Activated CD8-positive, alpha-beta memory T cell treated with anti-CD3 and anti-CD28 coated beads for 1 hour (primary cell): ENCODE measurements around the gene GINS2.

ENCODE experiments used
- DNase-seq, 2 donors: peaks; one replicate each; pipeline ENCODE4 v3.0.0-alpha.2; 2020; ENCODE audit warnings: low read depth in 1 of 2; ENCODE audit errors: extremely low read depth in 1 of 2

The GINS2 gene

DNA sequence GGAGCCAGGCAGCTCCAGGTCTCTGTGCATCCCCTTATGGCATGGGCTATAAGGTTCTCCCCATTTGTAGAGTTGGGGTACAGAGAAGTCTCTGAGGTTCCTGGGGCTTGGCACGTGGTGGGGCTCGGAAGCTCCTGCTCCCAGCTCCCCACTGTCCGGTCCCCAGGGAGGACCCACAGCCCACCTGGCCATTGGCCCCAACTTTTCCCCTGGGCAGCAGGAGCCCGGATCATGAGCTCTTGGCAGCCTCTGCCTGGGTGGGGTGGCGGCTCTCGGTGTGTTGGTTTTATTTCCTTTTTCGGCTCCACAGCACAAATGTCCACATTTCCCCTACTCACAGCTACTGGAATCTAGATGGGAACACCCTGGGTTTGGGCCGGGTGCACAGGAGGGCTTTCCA, 45.1 kb downstream of the GINS2 start:
- DNase-seq: no peak

DNA sequence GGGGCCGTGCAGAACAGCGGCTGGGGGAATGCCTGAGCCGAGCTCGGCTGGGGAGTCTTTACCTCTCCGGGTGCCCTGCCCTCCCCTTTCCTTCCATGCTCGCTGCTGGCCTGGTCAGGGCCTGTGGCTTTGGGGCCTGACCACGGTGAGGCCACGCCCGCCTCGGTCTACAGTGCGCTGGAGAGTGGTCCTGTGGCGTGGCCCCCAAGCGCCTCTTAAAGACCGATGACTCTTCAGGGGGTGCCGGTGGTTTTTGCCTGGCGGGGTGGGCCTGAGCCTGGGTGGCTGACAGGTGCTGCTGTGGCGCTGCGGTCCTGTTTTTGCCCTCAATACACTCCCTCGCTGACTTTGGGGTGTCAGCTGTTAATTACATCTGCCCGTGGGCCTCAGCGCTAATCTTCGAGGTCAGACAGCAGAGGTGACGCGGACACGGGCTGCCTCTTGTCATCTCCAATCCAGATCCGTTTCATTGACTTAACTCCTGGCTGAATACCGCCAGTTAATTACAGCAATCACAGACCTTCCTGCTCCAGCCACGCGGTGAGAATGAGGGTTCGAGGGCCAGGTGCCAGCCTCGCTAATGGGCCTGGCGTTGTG, 45.9 kb downstream of the GINS2 start:
- DNase-seq: no peak

DNA sequence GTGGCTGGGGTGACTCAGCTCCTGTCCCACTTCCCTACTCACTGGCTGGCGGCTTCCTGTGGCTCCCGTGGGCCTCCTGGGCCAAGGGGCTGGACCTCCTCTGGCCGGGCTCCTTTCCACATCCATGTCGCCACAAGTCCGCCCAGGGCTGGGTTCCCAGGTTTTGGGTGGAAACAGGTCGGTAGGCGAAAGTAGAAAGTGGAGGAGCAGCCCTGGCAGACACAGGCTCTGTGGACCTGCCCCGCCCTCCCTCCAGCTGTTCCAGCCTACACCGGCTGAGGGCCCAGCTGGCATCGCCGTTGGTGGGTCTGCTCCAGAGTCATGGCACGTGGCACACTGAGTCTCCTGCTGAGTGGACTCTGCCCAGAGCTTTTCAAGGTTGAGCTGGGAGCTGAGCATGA, 47.0 kb downstream of the GINS2 start:
- DNase-seq: no peak

DNA sequence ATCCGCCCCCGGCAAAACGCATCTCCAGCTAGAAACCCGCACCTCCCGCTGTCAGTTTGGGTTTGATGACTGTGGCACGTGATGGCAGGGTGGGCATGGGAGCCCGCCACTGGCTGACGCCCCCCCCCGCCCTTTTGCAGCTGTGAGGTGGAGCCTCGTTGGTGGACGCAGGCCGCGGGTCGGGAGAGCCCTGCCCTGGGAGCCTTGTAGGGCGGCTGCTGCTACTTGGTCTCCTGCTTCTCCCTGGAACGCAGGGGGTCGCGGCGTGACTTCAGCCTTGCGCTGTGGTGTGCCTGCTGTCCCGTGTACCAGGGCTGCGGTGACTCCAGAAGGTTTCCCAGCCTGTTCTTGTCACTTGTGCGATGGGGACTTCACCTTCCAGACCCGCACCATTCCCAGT, 47.4 kb downstream of the GINS2 start:
- no peak for DNase-seq

DNA sequence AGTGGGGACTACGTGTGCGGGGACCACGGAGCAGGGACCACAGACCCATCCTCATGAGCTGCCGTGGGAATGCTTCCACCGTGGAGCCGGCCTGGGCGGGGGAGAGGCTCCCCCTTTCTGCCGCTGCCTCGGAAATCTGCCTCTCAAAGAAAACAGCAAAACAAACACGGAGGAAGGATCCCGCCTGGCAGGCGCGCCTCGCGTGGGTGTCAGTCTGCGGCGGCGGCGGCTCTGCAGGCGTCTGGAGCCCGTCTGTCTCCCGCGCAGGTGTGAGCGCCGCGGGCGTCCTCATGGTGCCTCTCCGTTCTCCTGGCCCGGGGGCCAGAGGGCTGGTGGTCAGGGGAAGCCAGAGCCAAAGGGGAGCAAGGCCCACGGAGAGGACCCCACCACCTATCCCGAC, 48.2 kb downstream of the GINS2 start:
- no peak for DNase-seq

DNA sequence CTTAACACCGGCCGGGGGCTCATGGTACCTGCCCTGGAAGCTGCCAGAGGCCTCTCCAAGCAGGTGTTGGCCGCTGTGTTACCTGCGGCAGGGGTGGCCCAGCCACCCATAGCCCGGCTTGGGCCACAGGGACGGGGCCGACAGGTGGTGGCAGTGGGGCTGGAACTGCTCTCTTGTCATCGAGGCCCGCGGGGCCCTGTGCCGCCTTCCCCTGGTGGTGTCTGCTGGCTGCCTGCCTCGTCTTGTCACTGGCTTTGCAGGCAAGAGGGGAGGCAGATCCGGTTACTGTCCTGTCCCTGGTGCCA, 48.5 kb downstream of the GINS2 start:
- no peak for DNase-seq

DNA sequence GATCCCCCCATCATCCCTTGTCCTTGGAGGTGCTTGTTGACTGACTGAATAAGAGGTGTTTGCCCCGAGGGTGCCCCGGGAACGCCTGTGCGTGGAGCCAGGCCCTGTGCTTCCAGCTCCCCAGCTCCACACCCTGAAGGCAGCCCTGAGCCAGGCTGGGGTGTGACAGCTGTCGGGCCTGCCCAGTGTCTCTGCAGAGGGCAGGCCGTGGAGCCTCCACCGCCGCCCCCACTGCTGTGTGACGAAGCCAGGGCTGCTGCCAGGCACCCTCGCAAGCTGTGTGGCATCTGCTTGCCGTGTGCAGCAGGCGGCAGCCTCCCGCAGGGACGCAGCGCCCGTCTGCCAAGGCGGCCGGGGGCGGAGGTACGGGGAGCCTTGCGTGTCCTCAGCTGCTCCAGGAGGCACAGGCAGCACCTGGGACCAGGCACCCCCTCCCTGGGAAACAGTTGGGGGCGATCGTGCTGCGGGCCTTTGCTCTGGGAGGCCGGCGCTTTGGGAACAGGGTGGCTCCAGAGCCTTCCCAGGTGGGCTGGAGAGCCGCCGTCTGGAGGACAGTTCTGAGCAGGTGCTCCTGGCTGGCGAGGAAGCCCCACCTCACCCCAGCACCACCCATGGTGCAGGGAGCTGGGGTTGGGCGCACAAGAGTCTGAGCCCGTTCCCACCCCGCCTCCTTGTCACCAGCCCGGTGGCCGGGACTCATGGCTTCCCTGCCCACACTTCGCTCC, 49.1 kb downstream of the GINS2 start:
- DNase-seq: no peak

DNA sequence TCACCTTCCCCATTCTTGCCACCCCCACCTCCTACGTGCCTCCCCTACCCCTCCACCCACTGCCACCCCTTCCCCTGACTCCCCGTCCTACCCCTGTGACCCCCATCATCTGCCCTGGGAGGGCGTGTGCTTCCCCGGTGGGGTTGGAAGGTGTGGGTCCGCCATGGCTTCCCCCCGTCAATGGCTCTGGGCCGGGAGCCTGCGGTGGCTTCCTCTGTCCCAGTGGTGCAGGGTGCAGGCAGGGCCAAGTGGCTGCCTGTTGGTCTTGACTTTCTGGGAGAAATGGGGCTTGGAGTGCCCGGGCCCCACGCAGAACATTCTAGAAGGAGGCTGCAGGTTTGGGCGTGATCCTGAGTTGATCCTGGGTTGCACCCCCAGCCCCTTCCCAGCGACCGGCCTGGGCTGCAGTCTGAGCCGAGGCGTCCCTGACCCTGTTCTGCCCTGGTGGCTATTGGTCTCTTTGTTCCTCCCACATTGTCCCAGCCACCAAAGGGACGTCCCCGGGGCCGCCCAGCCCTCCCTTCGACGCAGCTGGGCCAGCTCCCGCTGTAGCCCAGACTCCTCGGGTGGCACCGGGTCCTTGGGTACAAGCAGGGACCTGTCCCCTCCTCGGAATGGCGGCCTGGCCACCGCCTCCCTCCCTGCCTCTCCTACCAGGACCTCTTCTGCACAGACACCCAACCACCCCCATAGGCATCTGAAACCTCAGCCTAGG, 49.9 kb downstream of the GINS2 start:
- DNase-seq: no peak

DNA sequence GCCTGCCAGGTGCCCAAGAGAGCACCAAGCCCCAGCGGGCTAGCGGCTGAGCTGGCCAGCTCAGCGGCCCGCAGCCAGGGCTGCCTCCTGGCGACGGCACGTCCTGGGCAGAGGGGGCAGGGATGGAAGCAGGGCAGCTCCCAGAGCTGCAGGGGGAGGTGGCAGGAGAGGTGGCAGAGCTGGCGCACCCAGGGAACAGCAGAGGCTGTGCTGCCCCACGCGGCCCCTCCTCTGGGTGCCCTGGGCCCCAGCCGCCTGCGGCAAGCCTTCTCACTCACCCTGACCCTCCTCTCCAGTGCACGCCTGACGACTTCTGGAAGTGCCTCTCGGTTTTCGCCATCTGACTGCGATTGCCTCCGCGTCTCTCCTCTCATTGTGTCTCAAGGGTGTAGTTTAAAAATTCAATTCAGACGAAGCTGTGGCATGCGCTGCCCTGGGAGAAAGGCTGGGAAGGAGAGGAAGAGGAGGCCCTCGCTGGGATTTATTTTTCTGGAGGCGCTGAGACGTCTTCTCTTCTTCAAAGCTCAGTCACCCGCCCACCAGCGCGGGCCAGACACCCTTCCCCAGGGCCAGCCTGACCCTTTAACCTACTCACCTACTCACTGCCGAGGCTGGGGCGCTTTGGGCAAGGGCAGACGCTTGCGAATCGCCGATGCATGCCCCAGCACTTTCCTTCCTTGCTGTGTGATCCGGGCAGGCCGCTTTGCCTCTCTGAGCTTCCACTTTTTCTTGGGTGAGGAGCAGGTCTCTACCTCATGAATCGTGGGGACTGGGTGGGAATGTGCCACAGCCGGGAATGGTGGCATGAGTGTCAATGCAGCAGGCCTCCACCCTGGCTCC, 50.7 kb downstream of the GINS2 start:
- DNase-seq: no peak

DNA sequence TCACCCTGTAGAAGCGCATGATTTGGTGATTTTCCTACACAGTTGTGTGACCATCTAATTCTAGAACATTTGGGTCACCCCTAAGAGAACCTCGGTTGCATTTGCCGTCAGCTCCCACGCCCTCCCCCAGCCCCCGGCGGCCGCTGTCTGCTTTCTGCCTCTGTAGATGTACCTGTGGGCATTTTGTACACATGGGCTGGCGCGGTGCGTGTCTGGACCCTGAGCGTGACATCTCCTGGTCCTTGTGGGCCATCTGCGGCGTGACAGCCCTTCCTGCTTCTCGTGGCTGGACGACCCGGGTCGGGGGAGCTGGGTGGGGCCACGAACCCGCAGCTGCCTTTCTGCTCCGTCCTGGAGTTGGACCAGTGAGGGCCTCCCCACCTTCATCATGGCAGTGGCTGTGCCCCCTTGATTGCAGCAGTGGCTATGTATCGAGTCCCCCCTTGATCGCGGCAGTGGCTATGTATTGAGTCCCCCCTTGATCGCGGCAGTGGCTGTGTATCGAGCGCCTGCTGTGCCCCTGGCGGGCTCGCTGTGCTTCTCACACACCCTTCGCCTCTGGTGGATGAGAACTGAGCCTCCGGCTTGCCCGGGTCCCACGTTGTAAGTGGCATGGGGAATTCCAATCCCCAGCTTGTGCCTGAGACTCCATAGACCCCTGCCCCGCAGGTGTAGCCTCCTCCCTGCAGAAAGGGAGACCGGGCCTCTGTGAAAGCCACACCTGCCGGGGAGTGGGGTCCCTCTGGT, 51.5 kb downstream of the GINS2 start:
- no peak for DNase-seq

DNA sequence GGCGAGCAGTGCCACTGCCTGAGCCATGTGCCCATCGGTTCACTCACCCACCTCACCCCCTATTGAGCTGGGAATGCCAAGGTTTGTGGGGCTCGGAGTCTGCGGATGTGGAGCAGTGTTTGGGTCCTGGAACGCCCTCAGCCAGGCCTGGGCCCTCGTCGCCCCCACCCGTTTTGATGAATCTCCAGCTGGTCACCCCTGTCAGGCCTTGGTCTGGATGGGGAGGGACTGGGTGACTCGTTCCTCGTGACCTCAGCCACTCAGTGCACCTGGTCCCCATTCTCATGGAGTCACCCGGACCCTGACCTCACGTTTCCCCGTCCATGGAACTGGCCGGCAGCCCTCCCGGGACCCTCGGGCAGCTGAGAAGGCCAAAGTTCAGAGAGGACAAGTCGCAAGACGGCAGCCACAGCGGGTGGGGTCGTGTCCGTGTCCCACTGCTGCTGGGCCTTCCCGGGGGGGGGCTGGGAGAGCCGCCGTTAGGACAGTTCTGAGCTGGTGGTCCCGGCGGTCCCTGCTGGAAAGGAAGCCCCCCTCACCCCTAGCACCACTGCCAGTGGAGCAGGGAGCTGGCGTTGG, 52.4 kb downstream of the GINS2 start:
- no peak for DNase-seq

DNA sequence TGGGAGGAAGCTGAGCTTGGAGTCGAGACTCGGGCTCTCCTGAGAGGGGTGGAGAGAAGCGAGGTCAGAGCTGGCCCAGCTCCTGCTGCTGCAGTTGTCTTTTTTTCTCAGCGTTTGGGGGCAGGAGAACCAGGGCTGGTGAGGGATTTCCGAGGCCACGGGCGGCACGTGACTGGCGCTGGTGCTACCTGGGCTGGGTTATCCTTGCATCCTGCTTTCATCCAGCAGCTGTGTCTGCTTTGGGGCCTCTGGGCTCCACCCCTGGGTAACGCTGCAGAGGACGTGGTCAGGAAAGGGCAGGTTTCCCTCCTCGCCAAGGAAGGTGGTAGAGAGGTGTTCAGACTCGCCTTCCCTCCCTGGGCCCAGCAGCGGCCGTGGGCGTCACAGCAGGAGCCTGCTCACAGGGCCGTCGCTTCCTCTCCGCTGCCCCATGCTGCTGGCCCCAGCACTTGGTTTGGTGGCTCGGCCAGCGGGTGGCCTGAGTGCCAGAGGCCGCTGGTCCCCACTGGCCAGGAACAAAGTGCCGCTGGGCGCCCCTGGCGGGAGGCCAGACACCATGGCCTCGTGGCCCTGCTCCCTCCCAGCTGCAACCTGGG, 53.1 kb downstream of the GINS2 start:
- DNase-seq: no peak

DNA sequence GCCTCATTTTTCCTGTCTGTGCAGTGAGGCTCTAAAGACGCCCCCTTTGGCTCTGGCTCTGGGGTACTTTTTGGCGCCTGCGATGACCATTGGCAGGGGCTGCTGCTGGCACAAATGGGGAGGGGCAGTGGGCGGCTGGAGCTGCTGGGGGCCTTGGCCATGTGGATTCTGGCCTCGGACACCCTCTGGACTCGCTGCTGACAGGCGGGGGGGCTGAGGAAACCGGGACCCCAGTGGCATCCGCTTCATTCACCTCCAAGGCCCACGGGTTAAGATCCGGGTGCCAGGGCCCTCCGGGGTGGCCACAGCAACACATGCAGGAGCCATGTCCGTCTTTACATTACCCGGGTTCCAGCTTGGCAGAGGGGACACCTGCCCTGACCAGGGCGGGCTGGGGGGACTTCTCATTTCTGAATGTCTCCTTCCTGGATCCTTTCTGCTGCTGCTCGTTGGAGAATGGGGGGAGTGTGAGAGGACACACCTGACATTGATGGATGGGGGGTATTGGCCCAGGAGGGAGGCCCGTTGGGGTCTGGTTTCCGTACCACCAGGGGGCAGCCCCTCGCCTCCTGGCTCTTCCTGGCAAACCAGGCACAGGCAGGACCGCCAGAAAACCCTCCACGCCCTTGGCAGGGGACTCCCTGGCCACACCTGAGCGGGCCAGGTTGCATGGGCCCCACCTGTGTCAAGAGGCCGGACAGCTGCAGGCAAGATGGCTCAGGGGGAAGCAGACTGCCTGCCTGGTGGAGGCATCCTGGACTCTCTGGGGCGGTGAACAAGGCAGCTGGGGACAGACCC, 53.8 kb downstream of the GINS2 start:
- DNase-seq: no peak

DNA sequence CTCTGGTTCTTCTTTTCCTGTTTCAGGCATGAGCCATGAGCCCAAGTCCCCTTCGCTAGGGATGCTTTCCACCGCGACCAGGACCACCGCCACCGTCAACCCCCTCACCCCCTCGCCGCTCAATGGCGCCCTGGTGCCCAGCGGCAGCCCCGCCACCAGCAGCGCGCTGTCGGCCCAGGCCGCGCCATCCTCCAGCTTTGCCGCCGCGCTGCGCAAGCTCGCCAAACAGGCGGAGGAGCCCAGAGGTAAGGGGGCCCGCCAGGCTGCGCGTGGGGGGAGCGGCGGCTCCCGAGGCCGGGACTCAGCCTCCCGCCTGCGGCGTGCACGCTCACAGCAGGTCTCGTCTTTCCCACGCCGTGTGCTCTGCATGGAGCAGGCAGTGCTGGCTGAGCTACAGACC, 54.9 kb downstream of the GINS2 start:
- no peak for DNase-seq

DNA sequence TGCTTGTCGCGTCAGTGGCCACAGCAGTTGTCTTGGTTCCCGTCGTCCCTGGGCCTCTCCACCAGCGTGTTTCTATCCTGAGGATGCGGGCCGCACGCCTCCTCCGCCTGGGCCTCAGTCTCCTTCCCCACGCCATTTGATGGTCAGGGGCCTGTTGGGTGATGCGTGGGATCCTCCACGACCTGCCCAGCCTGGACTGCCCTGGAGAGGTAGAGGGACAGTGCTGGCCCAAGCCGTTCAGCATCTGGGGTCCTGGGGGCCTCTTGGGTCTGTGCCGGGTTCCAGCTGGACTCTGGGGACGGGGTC, 55.4 kb downstream of the GINS2 start:
- DNase-seq: no peak

DNA sequence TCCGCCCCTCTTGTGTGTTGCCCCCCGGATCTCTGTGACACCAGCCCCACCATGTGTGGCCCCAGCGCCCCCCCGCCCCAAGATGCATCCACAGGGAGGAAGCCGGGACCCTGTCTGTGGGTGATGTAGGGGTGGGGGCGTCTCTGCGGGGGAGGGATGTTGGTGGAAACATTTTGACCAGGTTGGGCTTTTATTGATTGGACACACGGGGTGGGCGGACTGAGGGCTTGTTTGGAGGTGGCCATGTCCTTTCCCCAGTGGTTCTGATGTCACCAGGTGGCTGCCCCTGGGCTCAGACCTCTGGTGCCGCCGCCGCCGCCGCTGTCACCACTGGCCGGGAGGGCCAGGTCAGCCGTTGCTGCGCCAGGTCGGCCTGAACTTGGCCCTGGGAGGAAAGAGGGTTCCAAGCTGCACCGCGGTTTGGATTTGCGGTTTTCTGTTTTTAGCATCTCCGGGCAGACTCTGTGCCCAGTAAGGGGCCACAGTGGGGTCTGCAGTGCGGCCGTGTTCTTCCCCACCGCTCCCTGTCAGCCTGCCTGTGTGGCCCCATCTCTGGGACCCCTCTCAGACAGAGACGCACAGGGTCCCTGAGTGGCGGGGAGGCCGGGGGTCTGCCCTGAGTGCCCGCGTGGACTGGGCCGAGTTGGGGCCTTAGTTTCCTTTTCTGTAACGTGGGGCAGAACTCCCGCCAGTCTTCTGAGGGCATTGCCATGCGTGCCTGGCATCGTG, 55.9 kb downstream of the GINS2 start:
- no peak for DNase-seq

DNA sequence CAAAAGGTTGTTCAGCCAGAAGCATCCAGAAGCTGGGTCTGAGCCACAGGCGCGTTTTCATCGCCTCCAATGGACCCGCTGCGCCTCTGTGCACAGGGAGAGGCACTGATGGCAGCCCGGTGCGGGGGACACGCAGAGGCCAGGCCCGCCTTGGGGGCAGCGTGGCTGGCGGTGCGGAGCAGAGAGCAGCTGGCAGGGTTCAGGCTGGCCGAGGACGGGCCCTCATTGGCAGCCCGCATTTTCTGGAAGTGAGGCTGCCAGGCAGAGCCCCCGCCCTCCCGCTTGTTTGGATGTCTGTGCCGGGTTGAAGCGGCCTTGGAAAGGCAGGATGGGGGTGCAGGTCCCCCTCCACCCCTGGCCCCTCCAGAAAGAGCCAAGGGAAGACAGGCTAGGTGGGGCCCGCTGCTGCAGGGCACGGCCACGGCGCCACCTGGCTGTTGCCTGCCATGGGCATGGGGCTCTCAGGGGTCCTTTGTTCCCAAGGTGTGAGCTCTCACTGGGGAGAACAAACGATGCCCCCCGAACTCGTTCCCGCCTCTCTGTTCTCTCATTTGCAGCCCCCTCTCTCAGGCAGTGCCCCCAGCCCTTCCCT, 56.9 kb downstream of the GINS2 start:
- DNase-seq: no peak

DNA sequence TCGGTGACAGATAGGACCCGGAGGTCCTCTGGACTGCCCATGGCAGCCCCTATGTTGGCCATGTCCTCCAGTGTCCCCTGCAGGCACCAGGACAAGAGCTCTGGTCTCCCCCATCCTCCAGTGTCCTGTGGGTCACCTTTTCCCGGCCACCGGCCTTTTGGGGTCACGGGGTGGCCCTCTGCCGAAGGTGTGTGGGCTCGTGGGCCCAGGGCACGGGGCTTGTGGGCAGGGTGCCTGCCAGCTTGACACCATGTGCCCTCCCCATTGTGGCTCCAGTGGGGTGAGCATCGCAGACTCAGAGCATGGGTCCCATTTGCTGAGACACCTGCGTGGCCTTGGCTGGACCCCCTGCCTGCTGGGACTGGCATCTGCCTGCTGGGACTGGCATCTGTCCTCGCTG, 57.5 kb downstream of the GINS2 start:
- DNase-seq: no peak

DNA sequence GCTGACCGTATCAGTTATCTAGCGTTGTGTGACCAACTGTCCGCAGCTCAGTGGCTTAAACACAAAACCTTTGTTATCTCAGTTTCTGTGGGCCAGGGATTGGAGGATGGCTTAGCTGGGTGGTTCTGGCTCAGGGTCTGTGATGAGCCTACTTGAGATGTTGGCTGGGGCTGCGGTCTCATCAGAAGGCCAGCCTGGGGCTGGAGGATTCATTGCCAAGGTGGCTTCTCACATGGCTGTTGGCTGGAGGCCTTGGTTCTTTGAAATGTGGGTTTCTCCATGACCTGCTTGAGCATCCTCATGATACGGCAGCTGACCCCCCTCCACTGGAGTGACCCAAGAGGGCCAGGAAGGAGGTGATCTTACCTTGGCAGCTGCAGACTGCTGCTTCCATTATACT, 58.9 kb downstream of the GINS2 start:
- DNase-seq: no peak
